Liver (tissue), 3 donors: Measurements from ENCODE around the gene FRMPD1.

ENCODE experiments used
- CTCF ChIP-seq: fragments of 150-350 bp; IDR thresholded peaks from 2 replicates; pipeline ENCODE4 v1.5.1; 2017; ENCODE audit warnings: improper control_type of control experiment, low read depth, low read length; ENCODE audit not compliant: missing input control
- EGR1 ChIP-seq, 2 donors: IDR thresholded peaks; 2 replicates each; pipeline ENCODE4 v1.6.1; 2016 to 2018; ENCODE audit warnings: antibody characterized with exemption in 2 of 2, low read depth in 2 of 2
- FOXA1 ChIP-seq: IDR thresholded peaks from 2 replicates; pipeline ENCODE4 v1.6.1; 2016; ENCODE audit warnings: antibody characterized with exemption
- GABPA ChIP-seq, 2 donors: IDR thresholded peaks in 1 of 2; conservative IDR thresholded peaks in 1 of 2; 2 replicates each; pipeline ENCODE4 v1.6.1; 2016; ENCODE audit warnings: antibody characterized with exemption in 2 of 2, mild to moderate bottlenecking in 1 of 2, moderate library complexity in 1 of 2
- HNF4G ChIP-seq: IDR thresholded peaks from 2 replicates; pipeline ENCODE4 v1.6.1; 2016; ENCODE audit warnings: antibody characterized with exemption
- JUND ChIP-seq, 2 donors: IDR thresholded peaks; 2 replicates each; pipeline ENCODE4 v1.6.1; 2016; ENCODE audit warnings: antibody characterized with exemption in 2 of 2
- MAX ChIP-seq: IDR thresholded peaks from 2 replicates; pipeline ENCODE4 v1.6.1; 2016; ENCODE audit warnings: antibody characterized with exemption
- RAD21 ChIP-seq, 2 donors: IDR thresholded peaks; 2 replicates each; pipeline ENCODE4 v1.6.1; 2016; ENCODE audit warnings: antibody characterized with exemption in 2 of 2, mild to moderate bottlenecking in 2 of 2
- RXRA ChIP-seq, 2 donors: IDR thresholded peaks; 2 replicates each; pipeline ENCODE4 v1.6.1; 2017 to 2018; ENCODE audit warnings: antibody characterized with exemption in 2 of 2, mild to moderate bottlenecking in 1 of 2
- SP1 ChIP-seq: IDR thresholded peaks from 2 replicates; pipeline ENCODE4 v1.6.1; 2018; ENCODE audit warnings: antibody characterized with exemption, mild to moderate bottlenecking
- TAF1 ChIP-seq: conservative IDR thresholded peaks from 2 replicates; pipeline ENCODE4 v1.6.1; 2016; ENCODE audit warnings: antibody characterized with exemption, mild to moderate bottlenecking
- YY1 ChIP-seq: IDR thresholded peaks from 2 replicates; pipeline ENCODE4 v1.6.1; 2016; ENCODE audit warnings: antibody characterized with exemption, mild to moderate bottlenecking
- TF ChIP-seq, protein P1 (sequence below): IDR thresholded peaks from 2 replicates; pipeline ENCODE4 v1.6.1; 2016; ENCODE audit warnings: antibody characterized with exemption, mild to moderate bottlenecking
- TF ChIP-seq, protein P2 (sequence below): IDR thresholded peaks from 2 replicates; pipeline ENCODE4 v1.6.1; 2016; ENCODE audit warnings: antibody characterized with exemption
- donor health status: healthy.
- donor health status: healthy.

DNA sequence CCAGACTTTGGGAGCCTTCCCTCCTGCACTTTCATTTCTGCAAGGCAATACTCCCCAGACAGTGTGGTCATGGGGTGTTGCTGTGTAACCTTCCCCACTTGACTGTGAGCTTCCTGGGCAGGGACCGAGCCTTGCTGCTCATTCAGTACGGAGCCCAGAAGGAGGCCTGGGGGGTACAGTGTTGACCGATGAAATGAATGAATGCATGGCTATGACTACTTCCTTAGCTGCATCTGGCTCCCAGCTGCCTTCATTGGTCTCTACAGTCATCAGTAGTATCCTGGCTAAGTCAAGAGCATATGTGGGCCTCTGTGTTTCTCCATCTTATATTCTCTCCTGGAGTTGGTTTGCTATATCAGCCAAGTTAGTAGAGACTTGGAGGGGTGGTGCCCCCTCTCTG is 9.9 kb downstream of the FRMPD1 start:
- TF ChIP-seq CTCF (no peak), GABPA (IDR thresholded peaks at IDR 0.05 in 1 of 2, conservative IDR thresholded peaks at IDR 0.05 in 1 of 2) (no peak), RAD21 (IDR thresholded peaks at IDR 0.05) (no peak), TAF1 (no peak), EGR1 (IDR thresholded peaks at IDR 0.05; ENCODE audit: low read depth in 2 of 2) (no peak), YY1 (no peak), SP1 (no peak), JUND (IDR thresholded peaks at IDR 0.05) (no peak), MAX (no peak), RXRA (IDR thresholded peaks at IDR 0.05) (no peak), FOXA1 (no peak), HNF4G (no peak)
- TF ChIP-seq, protein P1, sequence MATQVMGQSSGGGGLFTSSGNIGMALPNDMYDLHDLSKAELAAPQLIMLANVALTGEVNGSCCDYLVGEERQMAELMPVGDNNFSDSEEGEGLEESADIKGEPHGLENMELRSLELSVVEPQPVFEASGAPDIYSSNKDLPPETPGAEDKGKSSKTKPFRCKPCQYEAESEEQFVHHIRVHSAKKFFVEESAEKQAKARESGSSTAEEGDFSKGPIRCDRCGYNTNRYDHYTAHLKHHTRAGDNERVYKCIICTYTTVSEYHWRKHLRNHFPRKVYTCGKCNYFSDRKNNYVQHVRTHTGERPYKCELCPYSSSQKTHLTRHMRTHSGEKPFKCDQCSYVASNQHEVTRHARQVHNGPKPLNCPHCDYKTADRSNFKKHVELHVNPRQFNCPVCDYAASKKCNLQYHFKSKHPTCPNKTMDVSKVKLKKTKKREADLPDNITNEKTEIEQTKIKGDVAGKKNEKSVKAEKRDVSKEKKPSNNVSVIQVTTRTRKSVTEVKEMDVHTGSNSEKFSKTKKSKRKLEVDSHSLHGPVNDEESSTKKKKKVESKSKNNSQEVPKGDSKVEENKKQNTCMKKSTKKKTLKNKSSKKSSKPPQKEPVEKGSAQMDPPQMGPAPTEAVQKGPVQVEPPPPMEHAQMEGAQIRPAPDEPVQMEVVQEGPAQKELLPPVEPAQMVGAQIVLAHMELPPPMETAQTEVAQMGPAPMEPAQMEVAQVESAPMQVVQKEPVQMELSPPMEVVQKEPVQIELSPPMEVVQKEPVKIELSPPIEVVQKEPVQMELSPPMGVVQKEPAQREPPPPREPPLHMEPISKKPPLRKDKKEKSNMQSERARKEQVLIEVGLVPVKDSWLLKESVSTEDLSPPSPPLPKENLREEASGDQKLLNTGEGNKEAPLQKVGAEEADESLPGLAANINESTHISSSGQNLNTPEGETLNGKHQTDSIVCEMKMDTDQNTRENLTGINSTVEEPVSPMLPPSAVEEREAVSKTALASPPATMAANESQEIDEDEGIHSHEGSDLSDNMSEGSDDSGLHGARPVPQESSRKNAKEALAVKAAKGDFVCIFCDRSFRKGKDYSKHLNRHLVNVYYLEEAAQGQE = no peak
- TF ChIP-seq, protein P2, sequence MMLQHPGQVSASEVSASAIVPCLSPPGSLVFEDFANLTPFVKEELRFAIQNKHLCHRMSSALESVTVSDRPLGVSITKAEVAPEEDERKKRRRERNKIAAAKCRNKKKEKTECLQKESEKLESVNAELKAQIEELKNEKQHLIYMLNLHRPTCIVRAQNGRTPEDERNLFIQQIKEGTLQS = no peak
